Panc1 (cell line): ENCODE data around the gene ARHGEF26. TPM values are rescaled to one million over a fixed set of nuclear protein-coding genes. Genes with fewer than 3 reads are reported as not detected.

Source experiments
- ATAC-seq: fragments of 200-7000 bp; cut with Tn5 transposase; 2 replicates; pipeline ENCODE4 v1.9.1; 2020; ENCODE audit warnings: mild to moderate bottlenecking, moderate library complexity
- BruUV-seq: library from RNA; stranded (reverse); fragments of 400-500 nt; replicated peaks from 2 replicates; lab custom pipeline; 2021; lab: Mats Ljungman, UMichigan
- CTCF ChIA-PET: fragments of 300-600 bp; sonication (Branson Sonifier 250); formaldehyde crosslinking; loops from one replicate; lab custom pipeline; 2022; ENCODE audit warnings: antibody characterized with exemption; lab: Charles Lee
- POLR2A ChIA-PET: fragments of 300-600 bp; sonication (Branson Sonifier 250); formaldehyde crosslinking; loops from one replicate; lab custom pipeline; 2022; ENCODE audit warnings: antibody characterized with exemption; lab: Charles Lee
- DNase-seq: peaks from one replicate; pipeline ENCODE4 v3.0.0-alpha.2; 2010; ENCODE audit warnings: low read depth, low spot score
- H3K27ac ChIP-seq: 2 replicates; pipeline ENCODE4 v1.5.1; 2011; ENCODE audit warnings: mild to moderate bottlenecking, low read length, inconsistent platforms
- H3K27me3 ChIP-seq: fragments of 200-500 bp; sonication (Bioruptor generic); 2 replicates; pipeline ENCODE4 v1.6.0; 2014; ENCODE audit warnings: low read length, inconsistent platforms; ENCODE audit not compliant: control insufficient read depth, insufficient read depth
- H3K36me3 ChIP-seq: fragments of 200-500 bp; sonication (Bioruptor generic); 2 replicates; pipeline ENCODE4 v1.5.1; 2014; ENCODE audit warnings: inconsistent platforms, mild to moderate bottlenecking, low read length, moderate library complexity; ENCODE audit not compliant: control insufficient read depth, insufficient read depth
- H3K4me1 ChIP-seq: 2 replicates; pipeline ENCODE4 v1.5.1; 2011; ENCODE audit warnings: inconsistent platforms, mild to moderate bottlenecking, low read length, moderate library complexity; ENCODE audit not compliant: control insufficient read depth, insufficient read depth
- H3K4me3 ChIP-seq, 2 experiments: 2 replicates each; pipeline ENCODE4 v1.5.1; 2011 to 2012; ENCODE audit warnings: low read depth in 2 of 2, low read length in 2 of 2, mild to moderate bottlenecking in 2 of 2, inconsistent platforms in 1 of 2, moderate library complexity in 1 of 2
- H3K9me3 ChIP-seq: fragments of 200-500 bp; sonication (Bioruptor generic); 2 replicates; pipeline ENCODE4 v1.5.1; 2014; ENCODE audit warnings: low read depth, mild to moderate bottlenecking, inconsistent platforms, low read length, moderate library complexity; ENCODE audit not compliant: control insufficient read depth, insufficient read depth
- POLR2AphosphoS5 ChIP-seq: IDR thresholded peaks from 2 replicates; pipeline ENCODE4 v1.6.1; 2012; ENCODE audit warnings: mild to moderate bottlenecking, low read depth, low read length, moderate library complexity
- REST ChIP-seq, 2 experiments: IDR thresholded peaks; 2 replicates each; pipeline ENCODE4 v1.6.1; 2011 to 2012; ENCODE audit warnings: low read depth in 2 of 2, control low read depth in 1 of 2, low read length in 1 of 2, mild to moderate bottlenecking in 1 of 2, moderate library complexity in 1 of 2; ENCODE audit not compliant: insufficient read depth in 1 of 2
- SIN3A ChIP-seq: IDR thresholded peaks from 2 replicates; pipeline ENCODE4 v1.6.1; 2012; ENCODE audit warnings: low read depth, mild to moderate bottlenecking, low read length, moderate library complexity, borderline replicate concordance; ENCODE audit not compliant: insufficient read depth
- TCF7L2 ChIP-seq: IDR thresholded peaks from 2 replicates; pipeline ENCODE4 v1.6.1; 2011; ENCODE audit warnings: mild to moderate bottlenecking, low read depth, low read length, inconsistent platforms
- in situ Hi-C: cut with HindIII; loops from 2 replicates; pipeline ENCODE4 v1.10.0; 2016; ENCODE audit warnings: low sequenced_read_pairs, low pct_unique_long_range_greater_than_20kb
- intact Hi-C: fragments of 100-400 bp; cut with micrococcal nuclease; formaldehyde crosslinking; loops from one replicate; pipeline ENCODE4 v1.10.0; 2022; ENCODE audit not compliant: unreplicated experiment
- total RNA-seq: library from RNA; stranded (reverse); gene quantifications from one replicate; pipeline ENCODE4 v1.2.1, GENCODE V29; 2021; ENCODE audit not compliant: unreplicated experiment
- TF ChIP-seq, protein P1 (sequence below): fragments of 450-650 bp; IDR thresholded peaks from 2 replicates; pipeline ENCODE4 v1.5.1; 2017; ENCODE audit warnings: mild to moderate bottlenecking

The ARHGEF26 gene
- total RNA-seq, 1 experiment from 2014 or later = 2.0 TPM

- TF ChIP-seq TCF7L2 (no peak), SIN3A (no peak)
- Histone ChIP-seq H3K4me3 (no peak overlapping the region), H3K36me3 (no peaks in the 10 kb centered on the region), H3K9me3 (no peaks in the 10 kb centered on the region), H3K27ac (no peak overlapping the region), H3K4me1 (no peaks in the 10 kb centered on the region), H3K27me3 (no peaks in the 10 kb centered on the region)
- intact Hi-C loops = no loop called here
- in situ Hi-C loops = no loop called here
- DNase-seq = no peak
- ChIA-PET CTCF (no interaction called here), POLR2A (no interaction called here)
- BruUV-seq = no TSS peak
- no peak for ATAC-seq
Measured at GRCh38 chr3:154131830-154132229, 10.6 kb downstream of the ARHGEF26 start.

GRCh38 chr3:154132777-154133375 lies 11.7 kb downstream of the ARHGEF26 start:
- no peaks in the 10 kb centered on the region for H3K27me3 ChIP-seq
- TF ChIP-seq REST (IDR thresholded peaks at IDR 0.05; ENCODE audit: insufficient read depth in 1 of 2, low read depth in 2 of 2, low read length in 1 of 2) (no peak), SIN3A (no peak), POLR2AphosphoS5 (no peak), TCF7L2 (no peak)
- TF ChIP-seq, protein P1, sequence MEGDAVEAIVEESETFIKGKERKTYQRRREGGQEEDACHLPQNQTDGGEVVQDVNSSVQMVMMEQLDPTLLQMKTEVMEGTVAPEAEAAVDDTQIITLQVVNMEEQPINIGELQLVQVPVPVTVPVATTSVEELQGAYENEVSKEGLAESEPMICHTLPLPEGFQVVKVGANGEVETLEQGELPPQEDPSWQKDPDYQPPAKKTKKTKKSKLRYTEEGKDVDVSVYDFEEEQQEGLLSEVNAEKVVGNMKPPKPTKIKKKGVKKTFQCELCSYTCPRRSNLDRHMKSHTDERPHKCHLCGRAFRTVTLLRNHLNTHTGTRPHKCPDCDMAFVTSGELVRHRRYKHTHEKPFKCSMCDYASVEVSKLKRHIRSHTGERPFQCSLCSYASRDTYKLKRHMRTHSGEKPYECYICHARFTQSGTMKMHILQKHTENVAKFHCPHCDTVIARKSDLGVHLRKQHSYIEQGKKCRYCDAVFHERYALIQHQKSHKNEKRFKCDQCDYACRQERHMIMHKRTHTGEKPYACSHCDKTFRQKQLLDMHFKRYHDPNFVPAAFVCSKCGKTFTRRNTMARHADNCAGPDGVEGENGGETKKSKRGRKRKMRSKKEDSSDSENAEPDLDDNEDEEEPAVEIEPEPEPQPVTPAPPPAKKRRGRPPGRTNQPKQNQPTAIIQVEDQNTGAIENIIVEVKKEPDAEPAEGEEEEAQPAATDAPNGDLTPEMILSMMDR = no peak
- H3K4me1 ChIP-seq = no peaks in the 10 kb centered on the region
- intact Hi-C loops (no loop called here), in situ Hi-C loops (no loop called here)
- BruUV-seq = no TSS peak
- H3K9me3 ChIP-seq = no peaks in the 10 kb centered on the region
- no peak overlapping the region for H3K27ac ChIP-seq
- ATAC-seq (no peak), DNase-seq (no peak)
- ChIA-PET CTCF (interaction anchor here (0.6 kb wide), 1 partner anchor 1066 kb away, joined by 3 read pairs; no protein-coding TSS in a partner anchor), POLR2A (no interaction called here)
- H3K36me3 ChIP-seq = no peaks in the 10 kb centered on the region
- H3K4me3 ChIP-seq = no peak overlapping the region

DNA sequence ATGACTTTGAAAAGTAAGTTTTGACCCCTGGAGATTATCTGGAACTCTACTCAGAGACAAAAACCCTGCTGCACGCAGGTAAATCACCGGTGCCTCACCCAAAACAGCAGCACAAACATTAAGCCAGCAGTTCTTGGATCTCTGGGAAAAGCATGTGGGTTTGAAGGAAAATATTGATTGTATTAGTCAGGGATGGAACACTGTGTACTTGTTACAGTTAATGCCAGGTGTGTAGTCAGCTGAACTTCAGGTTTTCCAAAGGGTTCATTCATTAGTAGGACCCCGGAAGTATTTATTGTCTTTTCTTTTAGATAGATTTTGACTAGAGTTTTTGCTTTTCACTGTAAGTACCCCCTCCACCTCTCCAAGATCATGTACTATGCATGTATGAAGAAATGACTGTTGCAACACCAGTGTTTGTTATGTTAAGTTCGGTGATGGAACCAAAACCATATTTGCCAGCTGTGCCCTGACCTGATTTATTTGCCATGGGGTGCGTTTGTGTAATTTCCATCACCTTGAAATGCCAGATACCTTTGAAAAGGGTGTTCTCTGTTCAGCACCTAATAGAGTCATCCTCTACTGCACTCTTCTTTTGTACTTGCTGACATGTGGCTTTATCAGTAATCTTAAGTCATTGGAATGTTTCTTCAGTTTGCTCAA lies 14.5 kb downstream of the ARHGEF26 start:
- intact Hi-C loops (no loop called here), in situ Hi-C loops (no loop called here)
- H3K4me3 ChIP-seq = no peak overlapping the region
- H3K36me3 ChIP-seq = no peaks in the 10 kb centered on the region
- TF ChIP-seq SIN3A (no peak), POLR2AphosphoS5 (no peak), TCF7L2 (no peak), REST (IDR thresholded peaks at IDR 0.05; ENCODE audit: insufficient read depth in 1 of 2, low read depth in 2 of 2, low read length in 1 of 2) (no peak)
- TF ChIP-seq, protein P1 = no peak
- no peak overlapping the region for H3K27ac ChIP-seq
- no peaks in the 10 kb centered on the region for H3K27me3 ChIP-seq
- DNase-seq (no peak), ATAC-seq (no peak)
- POLR2A ChIA-PET = no interaction called here
- BruUV-seq = no TSS peak
- H3K9me3 ChIP-seq = no peaks in the 10 kb centered on the region
- no peaks in the 10 kb centered on the region for H3K4me1 ChIP-seq
- CTCF ChIA-PET = no interaction called here
